Posterior vena cava (tissue), 2 donors: Measurements from ENCODE around the gene TBXA2R. TPM values are rescaled to one million over a fixed set of nuclear protein-coding genes. Genes with fewer than 3 reads are reported as not detected.
"Not testable (repeated sequence)": the region's sequence is repeated elsewhere in the genome, so short reads cannot be mapped to it uniquely, and the experiment has no call there.

Experiments
- DNase-seq: peaks from one replicate; pipeline ENCODE4 v3.0.0-alpha.2; 2020; ENCODE audit warnings: low spot score
- intact Hi-C, 2 donors: fragments of 100-400 bp; cut with DNase I; formaldehyde crosslinking; loops; one replicate each; pipeline versions ENCODE4 v1.14.1 to v1.14.2; 2022 to 2023
- total RNA-seq, 2 donors: library from RNA; stranded (reverse); fragmentation: NEBNext Ultra II Directional; extraction: Animal tissue kit (Norgen Biotek cat#: 25700); gene quantifications; one replicate each; pipeline ENCODE4 v1.2.1, GENCODE V29; 2021
- donor health status: DM: yes; HTN: yes; CAD: no.
- donor health status: DM: yes; HTN: yes; CAD: no.

Gene TBXA2R
- total RNA-seq, 2 donors from 2014 or later, result 46.9 to 49.6 TPM

DNA sequence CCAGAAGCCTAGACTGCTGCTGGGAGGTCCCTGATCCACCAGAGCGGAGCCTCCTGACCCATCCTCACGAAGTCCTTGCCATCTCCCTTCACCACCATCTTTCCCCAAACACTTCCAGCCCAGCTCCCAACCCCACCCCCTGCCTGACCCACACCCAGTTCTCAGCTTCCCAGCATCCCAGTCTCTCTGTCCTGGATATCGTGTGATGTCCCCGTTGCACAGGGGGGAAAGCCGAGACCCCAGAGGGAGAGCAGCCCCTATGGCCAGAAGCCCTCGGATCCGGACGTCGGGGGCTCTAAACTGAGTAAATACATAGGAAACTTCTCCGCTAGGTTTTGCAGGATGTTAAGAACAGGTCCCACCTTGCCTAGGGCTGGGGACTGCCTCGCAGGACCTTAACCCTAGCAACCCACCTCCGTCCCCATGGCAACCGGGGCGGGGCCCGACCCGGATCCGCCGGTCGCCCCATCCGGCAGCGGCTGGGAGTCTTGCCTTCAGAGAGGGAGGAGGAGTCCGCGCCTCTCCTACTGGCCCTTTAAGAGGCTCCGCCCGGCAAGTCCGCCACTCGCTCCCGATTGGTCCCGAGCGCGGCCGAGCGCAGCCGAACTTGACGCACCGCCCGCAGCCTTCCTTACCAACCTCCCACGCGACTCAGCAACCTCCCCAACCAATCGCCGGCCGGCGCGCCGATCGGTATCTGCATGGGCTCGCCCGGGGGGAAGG is 34.4 kb downstream of the TBXA2R start:
- DNase-seq, result peak; percentile 100
- intact Hi-C loops, result no loop called here

DNA sequence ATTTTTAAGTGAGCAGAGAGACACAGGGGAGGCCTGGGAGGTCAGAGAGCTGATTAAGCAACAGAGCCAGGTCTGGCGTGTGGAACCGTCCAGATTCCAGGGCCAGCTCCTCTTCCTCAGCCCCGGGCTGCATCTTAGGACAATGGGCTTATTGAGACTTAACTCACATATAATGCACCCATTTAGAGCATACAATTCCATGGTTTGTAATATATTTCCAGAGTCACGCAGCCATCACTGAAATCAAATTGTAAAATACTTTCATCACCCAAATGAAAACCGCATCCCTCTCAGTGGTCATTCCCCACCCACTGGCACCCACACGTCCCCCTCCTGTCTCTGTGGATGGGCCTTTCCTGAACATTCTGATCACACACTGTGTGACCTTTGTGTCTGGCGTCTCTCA is 36.1 kb downstream of the TBXA2R start:
- intact Hi-C loops, result no loop called here
- DNase-seq, result no peak

DNA sequence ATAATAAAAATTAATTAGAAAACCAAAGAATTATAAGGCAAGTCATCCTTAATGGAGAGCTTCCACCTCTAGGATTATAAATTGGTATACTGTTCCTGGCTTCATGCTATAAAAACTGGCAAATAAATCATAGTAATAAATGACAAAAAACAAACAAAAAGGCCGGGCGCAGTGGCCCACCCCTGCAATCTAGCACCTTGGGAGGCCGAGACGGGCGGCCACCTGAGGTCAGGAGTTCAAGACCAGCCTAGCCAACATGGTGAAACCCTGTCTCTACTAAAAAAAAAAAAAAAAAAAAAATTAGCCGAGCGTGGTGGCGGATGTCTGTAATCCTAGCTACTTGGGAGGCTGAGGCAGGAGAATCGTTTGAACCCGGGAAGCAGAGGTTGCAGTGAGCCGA is 36.6 kb downstream of the TBXA2R start:
- intact Hi-C loops, DNase-seq: not testable (repeated sequence)

DNA sequence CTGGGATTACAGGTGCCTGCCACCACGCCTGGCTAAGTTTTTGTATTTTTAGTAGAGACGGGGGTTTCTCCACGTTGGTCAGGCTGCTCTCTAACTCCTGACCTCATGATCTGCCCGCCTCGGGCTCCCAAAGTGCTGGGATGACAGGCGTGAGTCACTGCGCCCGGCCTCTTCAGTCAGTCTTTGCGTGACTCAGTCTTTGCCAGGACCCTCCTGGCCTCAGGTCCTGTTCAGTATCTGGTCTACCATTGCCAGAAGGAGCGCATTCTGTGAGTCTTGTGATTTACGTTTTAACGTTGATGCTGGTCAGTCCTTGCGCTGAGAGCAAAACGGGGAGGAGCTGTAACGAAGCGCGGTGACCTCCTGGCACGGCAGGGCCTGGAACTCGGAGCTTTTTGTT is 41.5 kb downstream of the TBXA2R start:
- intact Hi-C loops, result no loop called here

DNA sequence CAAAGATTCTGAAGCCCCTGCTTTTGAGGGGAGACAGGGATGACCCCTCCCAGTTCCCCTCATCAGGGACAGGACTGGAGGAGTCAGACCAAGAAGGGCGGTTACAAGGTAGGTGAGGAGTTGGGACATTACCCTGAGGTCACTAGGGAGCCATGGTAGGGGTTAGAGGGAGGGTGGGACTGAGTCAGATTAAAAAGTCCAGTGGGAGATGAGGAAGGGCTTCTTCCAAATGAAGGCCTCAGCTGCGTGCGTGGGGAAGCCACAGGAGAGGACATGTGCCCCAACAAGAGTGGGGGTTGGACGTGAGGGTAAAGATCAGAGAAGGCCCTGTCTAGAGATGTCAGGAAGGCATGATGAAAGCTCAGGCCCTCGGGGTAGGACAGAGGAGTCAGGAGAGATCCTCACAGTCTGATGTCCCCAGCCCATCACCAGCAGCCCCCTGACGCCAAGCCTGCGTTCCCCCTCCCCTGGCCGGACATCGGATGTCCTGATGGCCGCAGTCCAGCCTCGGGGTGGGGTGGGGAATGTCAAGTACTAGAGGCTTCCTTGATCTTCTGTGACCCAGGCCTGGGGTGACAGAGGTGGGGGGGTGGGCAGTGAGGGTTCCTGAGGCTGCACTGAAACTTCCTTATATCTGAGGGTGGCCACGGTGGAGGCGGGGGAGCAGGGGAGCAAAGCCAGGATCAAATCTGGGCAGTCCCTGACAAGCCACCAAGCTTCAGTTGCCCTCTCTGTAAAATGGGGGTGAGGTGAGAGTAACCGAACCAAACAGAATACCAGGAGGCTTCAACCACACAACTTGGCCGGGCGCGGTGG is 42.8 kb downstream of the TBXA2R start:
- intact Hi-C loops, result no loop called here
- DNase-seq, result no peak

More for the DNA sequence above, 41.5 kb downstream of the TBXA2R start:
- DNase-seq, result no peak

DNA sequence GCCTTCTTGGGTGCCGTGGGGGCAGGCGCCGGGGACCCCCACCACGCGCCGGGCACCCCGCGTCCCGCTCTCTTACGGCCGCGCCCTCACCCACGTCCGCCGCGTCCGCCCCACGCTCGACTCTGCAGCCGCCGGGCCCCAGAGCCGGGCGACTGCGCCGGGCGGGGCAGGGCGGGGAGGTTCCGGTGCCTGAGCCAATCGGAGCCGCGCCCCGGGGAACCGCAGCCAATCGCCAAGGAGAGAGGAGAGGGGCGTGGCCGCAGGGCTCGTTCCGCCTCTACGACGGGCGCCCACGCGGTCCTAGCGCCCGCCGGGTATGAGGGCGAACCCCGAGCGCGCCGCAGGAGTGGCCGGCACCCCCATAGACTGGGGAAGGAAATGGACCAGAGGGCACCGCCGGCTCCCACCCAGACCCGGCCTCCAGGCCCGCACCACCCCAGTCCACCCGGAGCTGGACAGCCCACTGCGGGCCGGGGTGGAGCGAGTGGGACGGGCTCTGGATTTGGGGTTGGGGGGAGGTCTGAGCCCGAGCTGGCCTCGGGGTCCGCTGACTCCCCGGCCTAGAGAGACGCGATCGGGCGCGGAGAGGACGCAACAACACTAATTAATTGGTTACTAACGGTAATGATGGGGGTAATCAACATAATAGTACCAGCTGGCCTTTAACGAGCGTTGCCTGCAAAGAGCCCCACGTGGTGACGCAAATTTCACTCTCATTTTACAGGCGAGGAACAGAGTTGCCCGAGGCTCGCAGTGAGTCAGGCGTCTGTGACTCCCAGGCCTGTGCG is 49.0 kb downstream of the TBXA2R start, which contains the start of gene MFSD12:
Gene MFSD12 (minus strand): TSS at position 126 of the 788 bp plus-strand sequence. CDS start 183 bp downstream, outside the sequence.
- DNase-seq, result peak; percentile 98
- intact Hi-C loops, result no loop called here

DNA sequence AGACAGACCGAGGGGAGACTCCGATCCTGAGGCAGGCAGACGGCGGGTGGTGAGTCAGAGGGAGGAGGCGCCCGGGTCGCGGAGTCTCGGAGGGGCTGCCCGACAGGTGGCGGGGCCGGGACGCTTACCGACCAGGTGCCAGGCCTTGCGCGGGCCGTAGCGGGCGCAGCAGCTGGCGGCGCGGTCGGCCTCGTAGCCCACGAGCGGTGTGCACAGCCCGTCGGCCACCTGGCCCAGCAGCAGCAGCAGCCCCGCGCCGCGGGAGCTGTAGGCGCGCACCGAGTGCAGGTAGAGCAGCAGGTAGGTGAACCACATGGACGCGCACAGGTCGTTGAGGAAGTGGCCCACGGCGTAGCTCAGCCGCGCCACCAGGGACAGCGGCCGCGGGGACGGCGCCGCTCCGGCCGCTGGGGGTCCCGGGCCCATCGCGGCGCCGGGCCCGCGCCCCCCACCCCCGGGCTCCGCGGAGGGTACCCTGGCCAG is 49.7 kb downstream of the TBXA2R start:
- intact Hi-C loops, result no loop called here

DNA sequence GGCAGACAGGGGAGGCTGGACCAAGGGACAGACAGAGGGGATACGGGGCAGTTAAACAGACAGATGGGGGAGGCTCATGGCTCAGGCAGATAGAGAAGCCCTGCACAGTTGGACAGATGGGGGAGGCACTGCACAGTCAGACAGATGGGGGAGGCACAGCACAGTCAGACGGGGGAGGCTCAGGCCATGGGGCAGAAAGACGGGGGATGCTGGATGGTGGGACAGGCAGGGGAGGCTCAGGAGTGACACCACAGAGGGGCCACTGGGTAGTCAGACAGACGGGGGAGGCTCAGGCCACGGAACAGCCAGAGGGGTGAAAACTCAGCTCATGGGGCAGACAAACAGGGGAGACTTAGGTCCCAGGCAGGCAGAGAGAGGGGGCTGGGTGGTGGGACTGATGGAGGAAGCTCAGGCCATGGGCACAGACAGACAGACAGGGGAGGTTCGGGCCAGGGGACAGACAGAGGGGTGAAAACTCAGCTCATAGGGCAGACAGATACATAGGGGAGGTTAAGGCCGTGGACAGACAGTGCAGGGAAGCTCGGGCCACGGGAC is 50.2 kb downstream of the TBXA2R start:
- DNase-seq, result no peak
- intact Hi-C loops, result no loop called here

More for the DNA sequence above, 49.7 kb downstream of the TBXA2R start:
- no peak for DNase-seq

DNA sequence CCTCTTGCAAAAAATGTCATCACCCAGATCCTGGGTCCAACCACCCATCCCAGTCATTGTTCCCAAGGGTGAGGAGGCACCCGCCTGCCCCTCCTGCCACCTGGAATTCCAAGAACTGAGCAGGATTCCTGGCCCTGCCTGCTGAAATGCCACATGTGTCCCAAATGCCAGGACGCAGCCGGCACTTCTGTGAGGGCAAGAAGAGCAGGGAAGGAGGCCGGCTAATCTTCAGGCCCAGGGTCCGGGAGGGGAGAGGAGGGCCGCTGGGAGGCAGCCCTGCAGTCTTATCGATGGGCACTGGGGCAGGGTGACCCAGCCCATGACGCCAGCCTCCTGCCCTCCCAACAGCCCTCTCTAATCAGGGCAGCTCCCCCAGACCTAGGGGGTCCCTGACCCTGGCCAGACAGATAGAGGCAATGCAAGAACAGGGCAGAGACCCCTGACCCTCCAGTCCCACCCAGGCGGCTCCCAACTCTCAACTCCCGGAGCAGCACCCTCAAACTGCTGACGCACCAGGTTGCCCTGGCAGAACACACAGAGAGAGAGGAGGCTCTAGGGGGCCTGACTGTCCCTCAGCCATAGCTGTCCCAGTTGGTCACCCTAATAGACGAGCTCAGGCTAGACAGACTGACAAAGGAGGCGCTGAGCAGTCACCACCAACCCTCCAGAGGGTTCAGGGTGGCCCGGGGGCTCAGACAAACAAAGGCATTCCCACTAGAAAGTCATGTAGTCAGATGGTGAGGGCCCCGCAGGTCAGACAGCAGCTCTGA is 50.8 kb downstream of the TBXA2R start:
- intact Hi-C loops, result no loop called here
- no peak for DNase-seq

DNA sequence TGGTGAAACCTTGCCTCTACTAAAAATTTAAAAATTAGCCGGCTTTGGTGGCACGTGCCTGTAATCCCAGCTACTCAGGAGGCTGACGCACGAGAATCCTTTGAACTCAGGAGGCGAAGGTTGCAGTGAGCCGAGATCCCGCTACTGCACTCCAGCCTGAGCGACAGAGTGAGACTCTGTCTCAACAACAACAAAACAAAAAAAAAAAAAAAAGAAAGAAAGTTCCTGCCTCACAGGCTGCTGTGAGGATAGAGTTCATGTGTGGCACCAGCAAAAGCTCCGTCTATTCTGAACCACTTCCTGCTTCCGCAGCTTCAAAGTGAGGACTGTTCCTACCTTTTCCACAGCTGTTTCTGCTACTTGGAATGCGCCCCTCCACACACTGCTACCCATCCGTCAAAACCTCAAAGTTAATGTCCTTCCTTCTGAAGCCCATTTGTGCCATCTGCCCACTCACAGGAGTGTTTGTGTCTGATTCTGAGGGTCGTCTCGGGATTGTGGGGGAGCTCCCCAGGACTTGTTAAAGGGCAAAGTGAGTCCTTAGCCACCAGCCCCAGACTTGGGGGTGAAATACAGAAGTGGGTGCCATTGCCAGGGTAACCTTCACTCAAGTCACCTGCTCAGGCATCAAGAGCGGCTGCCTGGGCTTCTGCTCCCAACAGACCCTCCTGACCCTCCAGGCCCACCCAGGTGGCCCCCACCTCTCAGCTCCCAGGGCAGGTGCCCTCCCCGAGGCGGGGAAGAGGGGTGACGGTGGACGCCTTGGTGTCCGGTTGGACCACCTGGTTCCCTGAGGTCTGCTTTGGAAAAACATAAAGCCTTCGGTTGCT is 52.2 kb downstream of the TBXA2R start:
- no peak for DNase-seq
- intact Hi-C loops, result no loop called here

DNA sequence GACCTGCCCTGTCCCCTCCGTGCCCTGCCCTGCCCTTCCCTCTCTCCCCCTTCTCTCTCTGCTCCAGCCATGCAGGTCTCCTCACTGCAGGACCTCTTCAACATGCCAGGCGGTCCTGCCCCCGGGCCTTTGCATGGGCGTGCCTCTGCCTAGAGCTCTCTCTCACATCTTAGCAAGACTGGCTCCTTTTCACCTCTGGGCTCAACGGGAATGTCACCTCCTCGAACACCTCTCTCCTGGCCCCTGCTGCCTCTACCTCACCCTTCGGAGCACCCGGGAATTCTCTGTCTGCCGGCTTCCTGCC is 54.9 kb downstream of the TBXA2R start:
- intact Hi-C loops, result no loop called here
- DNase-seq, result no peak

DNA sequence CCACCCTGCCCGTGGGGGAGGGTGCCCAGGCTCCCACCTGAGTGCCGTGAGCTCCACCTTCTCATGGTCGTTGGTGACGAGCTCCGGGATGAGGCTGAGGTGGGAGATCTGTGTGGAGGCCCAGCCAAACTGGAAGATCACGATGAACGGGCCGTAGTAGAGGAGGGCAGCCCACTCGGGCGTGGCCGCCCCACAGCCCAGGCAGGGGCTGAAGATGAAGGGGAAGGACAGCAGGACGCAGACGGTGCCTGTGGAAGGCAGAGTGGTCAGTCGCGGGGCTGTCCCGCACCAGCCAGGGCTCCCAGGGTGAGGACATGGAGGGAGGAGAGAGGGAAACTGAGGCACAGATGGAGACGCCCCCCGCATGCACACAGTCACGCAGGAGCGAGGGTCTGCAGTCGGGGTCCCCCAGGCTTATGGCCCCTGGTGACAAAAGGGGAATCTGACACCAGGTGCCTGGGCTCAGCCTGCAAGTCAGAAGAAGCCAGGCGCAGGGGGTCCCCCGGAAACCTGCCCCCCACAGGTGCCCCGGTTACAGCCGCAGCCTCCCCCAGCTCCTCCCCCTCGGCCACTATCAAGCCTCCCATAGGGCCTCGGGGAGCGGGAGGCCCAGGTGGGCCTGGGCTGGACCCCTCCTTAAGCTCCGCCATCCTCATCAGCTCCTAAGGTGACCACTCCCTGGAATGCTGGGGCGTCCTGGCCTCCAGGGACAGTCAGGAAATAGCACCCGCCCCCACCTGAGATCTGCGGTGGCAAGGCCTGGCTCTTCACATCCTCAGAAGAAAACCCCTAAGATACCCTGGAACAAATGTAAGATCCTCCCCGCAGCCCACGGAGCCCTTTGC is 55.5 kb downstream of the TBXA2R start:
- intact Hi-C loops, result no loop called here

DNA sequence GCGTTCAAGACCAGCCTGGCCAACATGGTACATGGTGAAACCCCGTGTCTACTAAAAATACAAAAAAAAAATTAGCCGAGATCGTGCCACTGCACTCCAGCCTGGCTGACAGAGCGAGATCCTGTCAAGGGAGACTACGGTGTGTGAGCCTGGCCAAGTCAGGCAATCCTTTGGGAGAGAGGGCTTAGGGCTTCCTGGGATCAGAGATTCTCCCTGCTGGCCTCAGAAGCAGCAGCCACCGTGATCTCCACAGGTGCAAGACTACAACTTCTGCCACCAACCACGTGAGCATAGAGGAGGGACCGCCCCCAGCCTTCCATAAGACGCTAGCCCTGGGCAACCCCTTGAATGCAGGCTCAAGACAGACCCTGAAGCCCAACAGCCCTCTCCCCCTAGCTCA is 56.9 kb downstream of the TBXA2R start:
- no peak for DNase-seq
- intact Hi-C loops, result loop anchor here in 1 of 2 donors (5.0 kb wide), 1 partner anchor 67 kb away; no protein-coding TSS in a partner anchor

More for the DNA sequence above, 55.5 kb downstream of the TBXA2R start:
- no peak for DNase-seq

DNA sequence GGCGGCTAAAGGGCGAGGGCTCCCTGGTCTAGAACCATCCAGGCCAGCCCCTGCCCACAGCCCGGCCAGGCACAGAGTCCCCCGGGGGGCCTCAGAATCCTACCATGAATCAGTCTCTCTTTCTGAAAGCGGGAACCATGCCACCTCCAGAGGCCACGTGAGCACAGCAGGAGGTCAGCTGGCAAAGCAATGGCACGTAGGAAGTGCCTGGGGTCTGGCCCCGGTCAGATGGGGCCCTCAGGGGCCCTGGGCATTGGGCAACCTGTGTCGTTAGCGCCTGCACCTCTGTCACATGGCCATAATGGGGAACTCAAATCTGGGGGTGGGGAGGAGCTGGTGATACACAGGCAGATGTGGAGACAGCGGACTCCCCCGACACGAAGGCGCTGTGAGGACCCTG is 58.1 kb downstream of the TBXA2R start:
- intact Hi-C loops, result loop anchor here in 1 of 2 donors (5.0 kb wide), 1 partner anchor 69 kb away; no protein-coding TSS in a partner anchor
- no peak for DNase-seq

DNA sequence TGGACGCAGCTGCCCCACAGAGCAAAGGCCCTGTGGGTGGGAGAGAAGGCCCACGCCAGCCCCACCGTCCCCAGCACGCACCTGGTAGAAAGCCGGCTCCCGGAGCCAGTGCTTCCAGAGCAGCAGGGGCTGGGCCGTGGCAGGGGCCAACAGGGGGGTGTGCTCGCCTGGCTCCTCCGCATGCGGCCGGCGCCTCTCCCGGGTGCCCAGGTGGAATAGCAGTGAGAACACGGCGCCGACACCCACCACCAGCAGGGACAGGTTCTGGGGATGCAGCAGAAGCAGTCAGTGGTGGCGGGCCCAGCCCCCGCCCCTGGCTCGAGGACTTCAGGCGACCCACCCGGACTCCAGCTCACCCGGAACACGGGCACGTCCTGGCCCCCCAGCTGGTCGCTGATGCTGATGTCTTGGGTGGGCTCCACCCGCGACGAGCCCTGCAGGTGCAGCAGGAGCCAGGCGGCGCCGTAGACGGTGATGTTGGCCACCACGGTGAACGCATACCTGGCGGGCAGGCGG is 58.9 kb downstream of the TBXA2R start:
- intact Hi-C loops, result loop anchor here in 1 of 2 donors (5.0 kb wide), 1 partner anchor 69 kb away; no protein-coding TSS in a partner anchor

DNA sequence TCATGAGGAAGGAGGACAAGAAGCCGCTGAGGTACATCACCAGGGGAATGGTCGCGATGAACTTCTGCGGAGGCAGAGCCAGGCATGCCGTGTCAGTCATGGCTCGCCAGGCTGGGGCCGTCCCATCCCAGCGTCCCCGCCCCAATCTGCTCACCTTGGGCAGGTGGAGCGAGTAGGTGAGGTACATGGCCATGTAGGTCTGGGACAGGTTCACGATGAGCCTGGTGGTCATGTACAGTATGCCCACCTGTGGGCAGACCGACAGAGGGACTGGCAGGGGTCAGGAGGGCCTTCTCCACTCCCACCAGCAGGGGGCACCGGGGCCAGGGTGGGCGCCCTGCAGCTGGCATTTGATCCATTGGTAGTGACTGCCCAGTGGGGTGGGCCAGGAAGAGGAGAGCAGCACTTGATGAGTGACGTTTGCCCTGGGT is 59.4 kb downstream of the TBXA2R start:
- no peak for DNase-seq
- intact Hi-C loops, result loop anchor here in 1 of 2 donors (5.0 kb wide), 1 partner anchor 70 kb away; no protein-coding TSS in a partner anchor

More for the DNA sequence above, 58.9 kb downstream of the TBXA2R start:
- no peak for DNase-seq
